Astrocyte of the spinal cord (primary cell): ENCODE measurements around the gene KSR1.
"Not testable (repeated sequence)": the region's sequence is repeated elsewhere in the genome, so short reads cannot be mapped to it uniquely, and the experiment has no call there.

Experiments used
- DNase-seq: peaks from one replicate; pipeline ENCODE4 v3.0.0; 2011; ENCODE audit warnings: low read depth, low spot score
- H3K4me3 ChIP-seq: 2 replicates; pipeline ENCODE4 v1.5.1; 2011; ENCODE audit warnings: low read depth, mild to moderate bottlenecking, low read length, moderate library complexity
- CTCF ChIP-seq: IDR thresholded peaks from 2 replicates; pipeline ENCODE4 v1.5.1; 2012; ENCODE audit warnings: low read depth, mild to moderate bottlenecking, low read length, inconsistent platforms
- in situ Hi-C: cut with HindIII; loops from 2 replicates; pipeline ENCODE4 v1.10.0; 2017; ENCODE audit warnings: low sequenced_read_pairs

KSR1 gene

GRCh38 chr17:27654654-27655524 is 198.6 kb downstream of the KSR1 start:
- DNase-seq: peak; percentile 54
- peak; percentile 82 for TF ChIP-seq CTCF
- no peak overlapping the region for H3K4me3 ChIP-seq
- in situ Hi-C loops: no loop called here

DNA sequence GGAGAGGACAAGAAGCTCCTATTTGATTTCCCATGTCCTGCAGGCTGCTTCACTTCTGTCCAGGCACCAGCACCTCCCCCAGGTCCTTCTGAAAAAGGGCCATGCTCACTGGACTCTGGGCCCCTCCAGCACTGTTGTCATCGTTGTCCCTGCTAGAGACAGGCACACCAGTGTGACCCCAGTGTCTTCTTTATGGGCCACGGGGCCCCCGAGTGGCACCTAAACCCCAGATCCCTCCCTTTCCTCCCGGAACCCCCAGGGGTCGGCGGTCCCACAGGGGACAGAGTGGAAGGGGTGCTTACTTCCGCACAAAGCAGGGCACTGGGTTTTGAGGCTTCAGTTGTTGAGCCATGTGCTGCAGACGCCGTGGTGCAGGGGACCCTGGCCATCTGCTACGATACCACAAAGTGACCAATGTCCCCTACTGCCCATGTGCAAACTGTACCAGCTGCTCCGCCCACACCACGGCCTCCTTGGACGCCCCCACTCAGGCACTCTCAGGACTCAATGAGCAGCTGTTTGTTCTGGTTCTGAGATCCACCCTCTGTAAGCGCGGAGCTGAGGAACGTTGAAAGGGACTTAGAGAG is 199.4 kb downstream of the KSR1 start:
- DNase-seq, in situ Hi-C loops, H3K4me3 ChIP-seq: not testable (repeated sequence)

DNA sequence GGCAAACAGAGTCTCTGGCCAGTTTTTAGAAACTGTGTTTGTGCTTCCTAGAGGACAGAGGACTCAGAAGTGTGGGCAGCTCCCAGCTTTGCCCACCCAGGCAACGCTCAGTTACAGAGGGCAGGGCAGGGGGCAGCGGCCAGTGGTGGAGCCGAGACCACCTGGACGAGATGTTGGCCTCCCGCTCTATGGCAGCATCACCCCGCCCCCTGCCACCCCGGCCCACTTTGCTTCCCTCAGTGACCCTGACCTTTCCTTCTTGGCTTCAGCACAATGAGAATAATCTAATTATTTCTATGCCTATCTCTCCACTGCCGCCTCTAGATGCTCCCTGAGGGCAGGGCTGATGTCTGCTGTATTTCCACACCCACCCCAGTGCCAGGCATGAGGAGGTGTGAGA is 200.4 kb downstream of the KSR1 start:
- DNase-seq, H3K4me3 ChIP-seq, in situ Hi-C loops: not testable (repeated sequence)

- in situ Hi-C loops: no loop called here
- H3K4me3 ChIP-seq: no peak overlapping the region
- TF ChIP-seq CTCF: no peak
- DNase-seq: no peak
These were observed 201.4 kb downstream of the KSR1 start for GRCh38 chr17:27657620-27658019.

- in situ Hi-C loops: no loop called here
- no peak for DNase-seq
- TF ChIP-seq CTCF: no peak
- no peak overlapping the region for H3K4me3 ChIP-seq
These were observed 203.4 kb downstream of the KSR1 start for GRCh38 chr17:27659683-27660082.

- no peak for DNase-seq
- no peak overlapping the region for H3K4me3 ChIP-seq
- no peak for TF ChIP-seq CTCF
- in situ Hi-C loops: no loop called here
These were observed 204.2 kb downstream of the KSR1 start for GRCh38 chr17:27660436-27660835.

GRCh38 chr17:27663936-27664605 is 207.8 kb downstream of the KSR1 start:
- in situ Hi-C loops: no loop called here
- H3K4me3 ChIP-seq: no peak overlapping the region
- no peak for DNase-seq
- no peak for TF ChIP-seq CTCF
